ENCODE measurements around the gene LGR4.

LGR4 gene

GRCh38 chr11:27482793-27483192, 10.2 kb upstream of the LGR4 start:
- no peak for DNase-seq

- DNase-seq: no peak
Measured at GRCh38 chr11:27481992-27482391, 9.4 kb upstream of the LGR4 start.

- no peak for DNase-seq
Measured at GRCh38 chr11:27477831-27478230, 5.2 kb upstream of the LGR4 start.

GRCh38 chr11:27477243-27477642, 4.7 kb upstream of the LGR4 start:
- no peak for DNase-seq

DNA sequence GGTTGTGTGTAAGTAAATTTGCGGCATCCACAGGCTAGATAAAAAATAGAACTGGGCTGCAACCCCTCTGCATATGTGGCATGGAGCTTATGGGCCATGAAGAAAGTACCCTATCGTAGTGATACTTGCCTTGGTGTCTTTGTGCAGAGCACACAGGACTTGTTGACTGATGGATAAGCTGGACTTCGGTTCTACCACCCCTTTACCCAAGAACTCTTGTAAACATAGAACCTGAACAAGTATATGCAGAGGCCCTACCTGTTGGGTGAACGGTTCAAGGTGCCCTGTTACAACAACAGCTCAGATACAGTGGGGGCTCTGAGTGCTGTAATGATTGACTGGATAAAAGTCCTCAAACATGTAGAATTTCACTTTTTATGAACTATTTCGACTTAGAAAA, 3.0 kb upstream of the LGR4 start:
- no peak for DNase-seq

DNA sequence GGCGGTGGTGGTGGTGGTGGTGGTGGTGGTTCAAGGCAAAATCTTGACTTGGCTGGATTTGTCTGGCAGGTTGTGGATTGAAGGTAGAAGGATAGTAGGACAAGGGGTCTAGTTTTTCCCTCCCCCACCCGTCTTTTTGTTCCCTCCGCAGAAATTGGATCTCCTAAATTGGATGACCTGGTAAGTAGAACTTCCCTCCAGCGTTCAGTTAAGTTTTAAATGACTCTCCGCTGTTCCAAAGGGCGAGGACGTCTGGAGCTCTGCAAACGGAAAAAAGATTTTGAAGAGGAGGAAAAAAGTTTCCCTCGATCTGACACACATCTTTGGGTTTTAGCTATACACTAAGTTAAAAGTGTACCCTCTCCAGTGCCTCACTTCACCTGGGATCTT, 422 bp upstream of the LGR4 start:
- DNase-seq: no peak

DNA sequence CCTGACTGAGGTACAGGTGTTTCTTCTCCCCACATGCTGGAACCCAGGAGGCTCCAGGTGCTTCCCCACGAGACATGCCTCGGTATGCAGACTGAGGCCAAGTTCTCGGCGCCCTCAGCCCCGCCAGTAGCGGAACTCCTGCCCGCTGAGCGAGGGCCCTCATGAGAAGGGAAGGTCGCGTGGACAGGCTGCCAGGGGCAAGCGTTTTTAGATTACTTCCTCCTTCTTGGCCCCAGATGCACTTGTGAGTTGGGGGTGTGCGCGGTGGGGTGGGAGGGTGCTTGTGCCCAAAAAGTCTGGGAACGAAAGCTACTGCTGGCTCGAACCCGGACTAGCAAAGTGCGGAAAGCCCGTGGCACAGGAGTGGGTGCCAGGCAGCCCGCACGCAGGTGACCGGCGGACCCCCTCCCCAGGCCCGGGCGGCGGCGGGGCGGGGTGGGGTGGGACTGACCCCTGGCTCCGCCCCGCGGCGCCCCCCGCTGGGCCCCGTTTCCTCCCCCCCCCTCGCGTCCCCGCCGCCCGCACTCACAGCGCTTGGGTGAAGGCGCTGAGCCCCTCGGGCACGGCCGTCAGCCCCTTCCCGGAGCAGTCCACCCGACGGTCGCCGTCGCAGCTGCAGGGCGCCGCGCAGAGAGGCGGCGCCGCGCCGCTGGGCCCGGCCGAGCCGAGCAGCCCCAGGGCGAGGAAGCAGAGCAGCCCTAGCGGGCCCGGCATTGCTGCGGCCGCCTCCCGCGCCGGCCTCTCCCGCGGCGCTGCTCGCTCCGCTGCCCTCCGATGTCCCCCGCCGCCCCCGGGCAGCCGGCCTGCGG, 797 bp downstream of the LGR4 start:
- no peak for DNase-seq

DNA sequence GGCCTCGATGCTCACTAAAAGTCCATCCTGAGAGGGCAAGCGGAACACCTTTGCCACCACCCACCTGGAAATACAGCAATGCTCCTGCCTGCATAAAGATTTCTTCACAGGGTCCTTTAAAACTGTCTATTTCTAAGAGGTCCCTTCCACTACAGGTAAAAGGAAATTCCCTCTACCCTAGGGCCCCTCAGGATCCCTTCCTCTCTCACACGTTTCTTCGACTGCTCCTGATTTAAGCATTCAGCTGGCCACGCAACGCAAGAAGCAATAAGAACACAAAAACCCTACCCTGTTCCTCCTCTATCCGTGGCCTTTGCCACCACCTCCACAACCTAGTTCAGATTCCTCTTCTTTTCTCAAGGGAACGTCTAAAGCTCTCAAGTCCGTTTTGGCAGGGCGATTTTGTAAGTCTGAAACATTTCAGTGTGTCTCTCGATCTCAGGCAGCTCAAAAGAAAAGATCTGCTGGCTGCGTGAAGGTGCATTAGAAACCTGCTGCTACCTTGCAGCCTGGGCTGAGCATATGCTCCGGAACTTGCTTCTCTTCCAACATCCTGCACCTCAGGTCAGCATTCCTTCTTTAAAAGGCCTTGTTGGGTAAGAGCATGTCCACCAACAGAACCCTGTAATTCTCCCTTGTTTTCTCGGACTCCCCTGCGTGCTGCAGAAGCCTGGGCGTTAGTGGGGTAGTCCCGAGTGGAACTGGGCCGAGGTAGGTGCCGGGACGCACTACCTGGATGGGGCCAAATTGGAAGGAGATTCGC, 1.6 kb downstream of the LGR4 start:
- DNase-seq: no peak

- no peak for DNase-seq
Measured at GRCh38 chr11:27470166-27470565, 2.4 kb downstream of the LGR4 start.

DNA sequence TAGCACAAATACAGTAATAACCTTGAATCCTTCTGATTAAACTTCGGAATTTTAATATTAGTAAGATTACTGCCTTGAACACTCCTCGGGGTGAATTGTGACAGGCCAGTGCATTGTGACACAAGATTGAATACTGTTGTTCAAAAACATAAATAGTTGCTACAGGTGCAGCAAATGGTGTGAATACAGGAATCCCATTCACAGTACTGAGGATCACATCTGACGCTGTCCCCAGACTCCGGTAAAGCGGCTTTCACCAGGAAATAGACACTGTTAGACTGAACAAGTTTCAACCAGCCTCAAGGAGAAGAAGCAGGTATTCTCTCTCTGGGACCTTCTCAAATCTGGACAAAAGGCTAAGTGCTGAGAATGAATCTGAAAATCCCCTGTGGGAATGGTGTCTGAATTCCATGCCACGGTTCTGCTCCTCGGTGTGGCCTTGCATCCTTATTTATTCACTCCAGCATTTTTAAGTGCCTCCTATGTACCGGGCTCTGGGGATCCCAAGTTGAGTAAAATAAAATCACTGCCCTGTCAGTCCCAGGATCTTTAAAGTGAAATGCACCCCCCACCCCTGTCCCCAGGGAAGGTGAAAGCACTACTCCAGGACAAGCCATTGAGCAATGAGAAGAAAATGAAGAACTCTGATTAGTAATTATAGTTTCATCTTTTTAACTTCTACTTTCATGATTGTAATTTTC, 3.4 kb downstream of the LGR4 start:
- no peak for DNase-seq

DNA sequence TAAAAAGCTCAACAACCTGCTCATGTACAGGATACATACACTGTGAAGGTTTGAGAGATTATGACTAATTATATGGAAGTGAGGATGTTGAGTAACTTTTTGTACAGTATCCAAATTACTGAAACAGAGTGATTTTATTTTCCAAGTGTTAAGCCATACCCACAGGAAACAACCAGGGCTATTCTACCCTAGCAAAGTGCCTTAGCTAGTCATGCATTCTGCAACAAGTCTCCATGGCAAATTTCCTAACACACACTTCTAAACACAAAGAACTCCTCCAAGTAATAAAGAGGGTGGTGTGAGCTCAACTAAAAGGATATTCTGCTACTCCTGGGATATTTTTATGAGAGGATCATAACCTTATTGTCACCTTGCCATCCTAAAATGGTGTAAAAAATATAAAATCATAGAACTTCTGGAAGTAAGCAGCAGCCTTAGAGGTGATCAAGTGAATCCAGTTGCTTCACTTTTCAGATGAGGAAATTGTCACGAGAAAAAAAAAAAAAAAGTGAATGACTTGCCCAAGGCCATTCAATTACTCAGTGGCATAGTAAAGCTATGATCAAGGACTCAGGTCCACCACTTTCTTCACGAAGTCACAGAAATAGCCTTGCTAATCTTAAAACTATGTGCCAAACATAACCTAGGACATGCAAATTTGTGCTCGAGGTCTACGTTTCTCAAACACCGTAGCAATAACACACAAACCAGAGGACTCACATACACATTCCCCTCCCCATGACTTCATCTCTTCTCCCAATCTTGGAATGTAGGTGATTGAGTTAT, 4.2 kb downstream of the LGR4 start:
- no peak for DNase-seq

GRCh38 chr11:27467181-27467913, 5.2 kb downstream of the LGR4 start:
- DNase-seq: no peak

- no peak for DNase-seq
Measured at GRCh38 chr11:27466363-27466762, 6.2 kb downstream of the LGR4 start.

GRCh38 chr11:27465629-27466028, 7.0 kb downstream of the LGR4 start:
- no peak for DNase-seq

DNA sequence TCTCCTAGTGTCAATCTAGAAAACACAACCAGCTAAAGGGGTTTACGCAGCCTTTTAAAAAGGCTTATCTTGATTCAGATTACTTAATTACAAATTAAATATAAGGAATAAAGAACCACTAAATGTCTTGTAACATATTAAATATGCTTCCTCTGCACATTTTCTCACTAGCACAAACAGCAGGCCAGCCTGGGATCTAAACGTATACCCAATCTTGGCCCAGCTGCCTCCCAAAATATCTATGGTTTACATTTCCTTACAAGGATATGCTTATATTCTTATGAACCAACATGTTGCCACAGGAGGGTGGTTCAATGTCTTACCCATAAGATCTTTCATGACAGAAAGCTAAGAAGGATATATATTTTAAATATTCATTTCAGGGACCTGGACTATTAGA, 7.7 kb downstream of the LGR4 start:
- DNase-seq: no peak

DNA sequence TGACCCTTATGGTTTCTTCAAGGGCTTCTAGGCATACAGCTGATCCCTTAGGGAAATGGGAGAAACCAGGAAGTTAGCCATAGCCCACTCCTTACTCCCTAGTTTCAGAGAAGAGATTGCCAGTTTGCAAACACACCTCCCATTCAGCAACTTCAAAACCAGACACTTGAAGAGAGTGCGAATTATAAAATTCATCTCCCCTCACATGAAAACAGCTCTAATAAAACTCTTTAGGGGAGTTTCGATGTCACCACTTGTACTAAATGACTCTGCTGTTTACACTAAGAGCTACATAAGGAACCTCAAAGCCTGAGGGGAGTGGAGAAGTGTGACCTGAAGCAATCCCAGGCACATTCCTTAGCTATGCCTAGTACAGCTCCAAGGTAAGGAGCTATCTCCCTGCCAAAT, 8.3 kb downstream of the LGR4 start:
- no peak for DNase-seq

DNA sequence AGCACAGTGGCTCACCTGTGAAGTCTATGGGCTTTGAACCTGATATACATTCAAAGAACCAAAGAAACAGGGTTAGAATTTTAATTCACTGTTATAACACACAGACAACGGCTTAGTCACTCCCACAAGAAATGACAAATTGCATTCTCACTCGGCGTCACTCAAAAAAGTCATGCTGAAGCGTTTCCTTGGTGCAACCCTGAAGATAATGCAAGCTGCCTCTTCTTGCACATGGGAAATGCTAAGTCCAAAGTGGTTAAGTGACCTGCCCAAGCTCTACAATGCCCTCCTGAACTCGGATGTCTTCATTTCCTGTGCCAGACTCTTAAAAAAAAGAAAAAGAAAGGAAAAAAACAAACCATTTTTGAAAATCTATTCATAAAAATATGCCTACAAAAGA, 10.0 kb downstream of the LGR4 start:
- no peak for DNase-seq

GRCh38 chr11:27460158-27460978, 12.2 kb downstream of the LGR4 start:
- DNase-seq: no peak

DNA sequence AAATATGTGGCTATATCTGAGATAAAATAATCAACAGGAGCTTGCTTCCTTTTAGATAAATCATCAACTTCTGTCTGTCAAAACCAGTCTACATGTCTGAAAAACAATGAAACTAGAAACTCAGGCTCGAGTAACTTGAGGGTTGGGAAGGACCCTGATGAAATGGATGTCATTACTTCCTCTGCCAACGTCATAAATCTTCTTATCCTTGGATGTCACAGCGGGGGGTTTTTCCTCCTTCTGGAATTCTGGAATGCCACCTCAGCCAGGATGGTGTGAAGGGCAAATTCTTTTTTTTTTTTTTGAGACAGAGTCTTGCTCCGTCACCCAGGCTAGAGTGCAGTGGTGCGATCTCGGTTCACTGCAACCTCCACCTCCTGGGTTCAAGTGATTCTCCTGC, 13.4 kb downstream of the LGR4 start:
- DNase-seq: no peak

DNA sequence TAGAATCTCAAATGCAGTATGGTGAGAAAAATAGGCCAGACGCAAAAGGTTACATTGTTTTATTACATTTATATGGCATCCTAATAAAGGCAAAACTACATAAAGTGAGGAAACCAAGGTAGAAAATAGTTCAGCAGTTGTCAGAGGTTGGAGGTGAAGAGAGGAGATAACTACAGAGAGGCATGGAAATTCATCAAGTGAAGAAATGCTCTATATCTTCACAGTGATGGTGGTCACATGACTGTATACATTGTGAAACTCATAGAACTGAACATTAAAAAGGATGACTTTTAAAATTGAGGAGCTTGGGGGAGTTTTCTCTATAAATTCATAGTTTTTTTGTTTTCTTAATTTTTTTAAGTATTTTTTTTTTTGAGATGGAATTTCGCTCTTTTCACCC, 14.4 kb downstream of the LGR4 start:
- no peak for DNase-seq

GRCh38 chr11:27456795-27457329, 15.7 kb downstream of the LGR4 start:
- no peak for DNase-seq

All from SHP77 treated with DMSO at 0.1 percent for 48 hours (cell line).